IPS-18a (cell line): ENCODE results near the gene FOLR2.
"Not testable (repeated sequence)": the region's sequence is repeated elsewhere in the genome, so short reads cannot be mapped to it uniquely, and the experiment has no call there.

Source experiments
- H3K27ac ChIP-seq: one replicate; pipeline ENCODE4 v1.5.1; 2013; ENCODE audit warnings: low read length
- H3K27me3 ChIP-seq: one replicate; pipeline ENCODE4 v1.6.1; 2013; ENCODE audit warnings: mild to moderate bottlenecking, low read length; ENCODE audit not compliant: control insufficient read depth, insufficient read depth
- H3K36me3 ChIP-seq: one replicate; pipeline ENCODE4 v1.6.1; 2013; ENCODE audit warnings: low read depth, low read length; ENCODE audit not compliant: control insufficient read depth
- H3K4me1 ChIP-seq: one replicate; pipeline ENCODE4 v1.6.1; 2013; ENCODE audit warnings: low read depth, low read length; ENCODE audit not compliant: control insufficient read depth
- H3K4me3 ChIP-seq: one replicate; pipeline ENCODE4 v1.5.1; 2013; ENCODE audit warnings: low read length
- H3K9ac ChIP-seq: one replicate; pipeline ENCODE4 v1.6.1; 2013; ENCODE audit warnings: mild to moderate bottlenecking, low read length, moderate library complexity
- H3K9me3 ChIP-seq: one replicate; pipeline ENCODE4 v1.6.1; 2013; ENCODE audit warnings: low read depth, low read length; ENCODE audit not compliant: control insufficient read depth

The FOLR2 gene

GRCh38 chr11:72188267-72188666 lies 28.3 kb upstream of the FOLR2 start:
- H3K4me1 ChIP-seq, result peaks cover 5% of the 10 kb centered on the region
- no peak overlapping the region for H3K27ac ChIP-seq
- H3K36me3 ChIP-seq, result no peaks in the 10 kb centered on the region
- no peak overlapping the region for H3K9ac ChIP-seq
- no peak overlapping the region for H3K4me3 ChIP-seq
- no peaks in the 10 kb centered on the region for H3K9me3 ChIP-seq
- H3K27me3 ChIP-seq, result no peaks in the 10 kb centered on the region

- H3K9ac ChIP-seq, result no peak overlapping the region
- H3K9me3 ChIP-seq, result no peaks in the 10 kb centered on the region
- H3K36me3 ChIP-seq, result no peaks in the 10 kb centered on the region
- H3K4me3 ChIP-seq, result no peak overlapping the region
- H3K27ac ChIP-seq, result no peak overlapping the region
- no peaks in the 10 kb centered on the region for H3K27me3 ChIP-seq
- peaks cover 5% of the 10 kb centered on the region for H3K4me1 ChIP-seq
Measured at GRCh38 chr11:72189455-72190250, 26.9 kb upstream of the FOLR2 start.

GRCh38 chr11:72190631-72191071 lies 25.9 kb upstream of the FOLR2 start:
- no peak overlapping the region for H3K9ac ChIP-seq
- no peaks in the 10 kb centered on the region for H3K27me3 ChIP-seq
- H3K36me3 ChIP-seq, result no peaks in the 10 kb centered on the region
- H3K4me1 ChIP-seq, result peaks cover 5% of the 10 kb centered on the region
- H3K4me3 ChIP-seq, result no peak overlapping the region
- H3K27ac ChIP-seq, result no peak overlapping the region
- no peaks in the 10 kb centered on the region for H3K9me3 ChIP-seq

- Histone ChIP-seq H3K9me3 (no peaks in the 10 kb centered on the region), H3K9ac (no peak within 1 kb of the TSS), H3K4me1 (peaks cover 5% of the 10 kb centered on the region), H3K27me3 (no peaks in the 10 kb centered on the region), H3K36me3 (no peaks in the 10 kb centered on the region), H3K27ac (no peak within 1 kb of the TSS), H3K4me3 (no peak within 1 kb of the TSS)
Measured at GRCh38 chr11:72191961-72192381, 24.6 kb upstream of the FOLR2 start, which contains the start of gene FOLR1. Gene FOLR1, plus strand, starts transcription at chr11:72192140. Its CDS starts 34 bp downstream, at chr11:72192174.

- no peaks in the 10 kb centered on the region for H3K36me3 ChIP-seq
- no peaks in the 10 kb centered on the region for H3K27me3 ChIP-seq
- no peak overlapping the region for H3K27ac ChIP-seq
- peaks cover 5% of the 10 kb centered on the region for H3K4me1 ChIP-seq
- H3K9me3 ChIP-seq, result no peaks in the 10 kb centered on the region
- H3K4me3 ChIP-seq, result no peak overlapping the region
- no peak overlapping the region for H3K9ac ChIP-seq
Measured at GRCh38 chr11:72195518-72196270, 20.9 kb upstream of the FOLR2 start.

GRCh38 chr11:72201445-72201844 lies 15.1 kb upstream of the FOLR2 start:
- H3K27me3 ChIP-seq, H3K36me3 ChIP-seq, H3K4me1 ChIP-seq, H3K4me3 ChIP-seq, H3K9me3 ChIP-seq, H3K27ac ChIP-seq, H3K9ac ChIP-seq: not testable (repeated sequence)

- no peaks in the 10 kb centered on the region for H3K9me3 ChIP-seq
- H3K4me3 ChIP-seq, result no peak overlapping the region
- H3K27ac ChIP-seq, result no peak overlapping the region
- no peaks in the 10 kb centered on the region for H3K27me3 ChIP-seq
- H3K4me1 ChIP-seq, result no peaks in the 10 kb centered on the region
- H3K36me3 ChIP-seq, result no peaks in the 10 kb centered on the region
- no peak overlapping the region for H3K9ac ChIP-seq
Measured at GRCh38 chr11:72202571-72202970, 14.0 kb upstream of the FOLR2 start.

- Histone ChIP-seq H3K27me3 (no peaks in the 10 kb centered on the region), H3K4me1 (no peaks in the 10 kb centered on the region), H3K27ac (no peak overlapping the region)
Measured at GRCh38 chr11:72203163-72203562, 13.4 kb upstream of the FOLR2 start.

GRCh38 chr11:72204886-72205285 lies 11.7 kb upstream of the FOLR2 start:
- H3K4me1 ChIP-seq, result no peaks in the 10 kb centered on the region
- no peaks in the 10 kb centered on the region for H3K27me3 ChIP-seq
- H3K4me3 ChIP-seq, result no peak overlapping the region
- H3K9me3 ChIP-seq, result no peaks in the 10 kb centered on the region
- no peak overlapping the region for H3K27ac ChIP-seq
- H3K9ac ChIP-seq, result no peak overlapping the region
- no peaks in the 10 kb centered on the region for H3K36me3 ChIP-seq

More at GRCh38 chr11:72203163-72203562, 13.4 kb upstream of the FOLR2 start:
- Histone ChIP-seq H3K4me3 (no peak overlapping the region), H3K9me3 (no peaks in the 10 kb centered on the region), H3K9ac (no peak overlapping the region), H3K36me3 (no peaks in the 10 kb centered on the region)

GRCh38 chr11:72206794-72207193 lies 9.8 kb upstream of the FOLR2 start:
- H3K27me3 ChIP-seq, H3K27ac ChIP-seq, H3K36me3 ChIP-seq, H3K4me3 ChIP-seq, H3K9me3 ChIP-seq, H3K9ac ChIP-seq, H3K4me1 ChIP-seq: not testable (repeated sequence)

- no peaks in the 10 kb centered on the region for H3K4me1 ChIP-seq
- H3K27ac ChIP-seq, result no peak overlapping the region
- H3K4me3 ChIP-seq, result no peak overlapping the region
- no peak overlapping the region for H3K9ac ChIP-seq
- H3K9me3 ChIP-seq, result no peaks in the 10 kb centered on the region
- H3K36me3 ChIP-seq, result no peaks in the 10 kb centered on the region
- no peaks in the 10 kb centered on the region for H3K27me3 ChIP-seq
Measured at GRCh38 chr11:72208281-72208680, 8.3 kb upstream of the FOLR2 start.
